ENCODE measurements around the gene RASAL2.

- TF ChIP-seq CTCF (IDR thresholded peaks at IDR 0.05; ENCODE audit: insufficient read depth, low read length, poor library complexity, severe bottlenecking) (no peak), EZH2phosphoT487 (conservative IDR thresholded peaks at IDR 0.05; ENCODE audit: low read length) (no peak)
These were observed 102.7 kb downstream of the RASAL2 start for GRCh38 chr1:178196631-178197030.
